DOHH2 (cell line): ENCODE data around the gene BCL2.

Experiments
- EZH2phosphoT487 ChIP-seq: fragments of 200-600 bp; sonication (generic); IDR thresholded peaks from 2 replicates; pipeline ENCODE4 v1.6.1; 2017; ENCODE audit warnings: borderline replicate concordance, mild to moderate bottlenecking, antibody characterized with exemption, low read length, moderate library complexity, mixed read lengths
- TF ChIP-seq, protein P1 (sequence below): fragments of 200-600 bp; sonication (generic); IDR thresholded peaks from one replicate; pipeline ENCODE4 v1.5.1; 2014; ENCODE audit warnings: antibody characterized with exemption, mild to moderate bottlenecking, low read depth, low read length; ENCODE audit not compliant: poor library complexity, severe bottlenecking

DNA sequence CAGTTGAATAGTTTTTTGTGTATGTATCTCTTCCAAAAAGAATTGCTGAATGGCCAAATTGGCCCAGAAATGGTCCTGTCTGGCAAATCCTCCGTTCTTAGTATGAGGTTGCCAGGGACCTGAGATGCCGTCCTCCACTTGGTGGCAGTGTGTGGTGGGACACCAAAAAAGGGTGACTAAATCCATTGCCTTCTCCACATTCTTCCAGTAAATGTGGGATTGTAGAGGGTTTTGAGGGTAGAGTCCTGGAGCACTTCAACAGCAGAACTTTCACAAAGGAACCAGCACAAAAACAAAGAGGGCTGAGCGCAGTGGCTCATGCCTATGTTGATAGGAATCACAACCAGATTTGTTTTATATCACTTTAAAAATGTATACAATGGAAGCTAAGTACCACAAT lies 199.9 kb downstream of the BCL2 start:
- TF ChIP-seq, protein P1, sequence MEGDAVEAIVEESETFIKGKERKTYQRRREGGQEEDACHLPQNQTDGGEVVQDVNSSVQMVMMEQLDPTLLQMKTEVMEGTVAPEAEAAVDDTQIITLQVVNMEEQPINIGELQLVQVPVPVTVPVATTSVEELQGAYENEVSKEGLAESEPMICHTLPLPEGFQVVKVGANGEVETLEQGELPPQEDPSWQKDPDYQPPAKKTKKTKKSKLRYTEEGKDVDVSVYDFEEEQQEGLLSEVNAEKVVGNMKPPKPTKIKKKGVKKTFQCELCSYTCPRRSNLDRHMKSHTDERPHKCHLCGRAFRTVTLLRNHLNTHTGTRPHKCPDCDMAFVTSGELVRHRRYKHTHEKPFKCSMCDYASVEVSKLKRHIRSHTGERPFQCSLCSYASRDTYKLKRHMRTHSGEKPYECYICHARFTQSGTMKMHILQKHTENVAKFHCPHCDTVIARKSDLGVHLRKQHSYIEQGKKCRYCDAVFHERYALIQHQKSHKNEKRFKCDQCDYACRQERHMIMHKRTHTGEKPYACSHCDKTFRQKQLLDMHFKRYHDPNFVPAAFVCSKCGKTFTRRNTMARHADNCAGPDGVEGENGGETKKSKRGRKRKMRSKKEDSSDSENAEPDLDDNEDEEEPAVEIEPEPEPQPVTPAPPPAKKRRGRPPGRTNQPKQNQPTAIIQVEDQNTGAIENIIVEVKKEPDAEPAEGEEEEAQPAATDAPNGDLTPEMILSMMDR: peak; percentile 35
- no peak for TF ChIP-seq EZH2phosphoT487
